NB4 (cell line): ENCODE data around the gene A2ML1.

Experiments used
- CTCF ChIP-seq: IDR thresholded peaks from one replicate; pipeline ENCODE4 v1.5.1; 2012; ENCODE audit warnings: low read depth, low read length
- POLR2A ChIP-seq: IDR thresholded peaks from 2 replicates; pipeline ENCODE4 v1.6.1; 2011; ENCODE audit warnings: mild to moderate bottlenecking; ENCODE audit not compliant: insufficient read length; ENCODE audit errors: extremely low read depth

GRCh38 chr12:8867786-8868185 is 45.4 kb downstream of the A2ML1 start:
- TF ChIP-seq CTCF (no peak), POLR2A (no peak)
